Measurements from ENCODE around the gene SDR39U1.
"Not testable (repeated sequence)": the region's sequence is repeated elsewhere in the genome, so short reads cannot be mapped to it uniquely, and the experiment has no call there.

The SDR39U1 gene

DNA sequence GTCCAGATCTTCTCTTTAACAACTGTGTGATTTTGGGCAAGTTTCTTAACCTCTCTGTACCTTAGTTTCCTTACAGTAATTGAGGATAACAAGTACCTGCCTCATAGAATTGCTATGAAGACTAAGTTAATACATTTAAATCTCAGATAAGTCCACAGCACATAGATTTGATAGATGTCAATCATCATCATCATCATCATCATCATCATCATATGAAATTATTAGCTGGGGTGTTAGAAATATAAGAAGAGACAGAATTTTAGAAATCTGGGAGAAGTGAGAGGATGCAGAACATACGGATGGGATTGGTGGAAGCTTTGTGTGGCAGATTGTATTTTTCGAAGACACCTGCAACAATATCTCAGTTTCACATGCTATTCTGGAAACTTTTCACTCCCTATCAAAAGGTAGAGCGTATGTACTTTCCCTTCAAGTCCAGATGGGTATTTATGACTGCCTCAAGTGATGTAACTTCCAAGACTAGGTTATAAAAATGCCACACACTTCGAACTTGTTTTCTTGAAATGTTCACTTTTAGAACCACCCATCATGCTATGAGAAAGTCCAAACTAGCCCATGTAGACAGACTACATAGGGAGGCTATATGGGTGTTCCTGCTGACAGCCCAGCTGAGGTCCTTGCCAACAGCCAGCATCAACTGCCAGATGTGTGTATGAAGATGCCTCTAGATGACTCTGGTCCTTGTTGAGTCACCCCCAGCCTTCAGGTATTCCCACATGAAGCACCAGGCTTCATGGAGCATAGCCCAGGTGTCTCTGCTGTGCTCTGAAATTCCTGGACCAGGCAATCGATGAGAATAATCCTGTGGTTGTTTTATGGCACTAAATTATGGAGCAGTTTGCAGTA, 20.7 kb upstream of the SDR39U1 start:
- H3K4me3 Mint-ChIP-seq: no peak overlapping the region
- H3K9me3 Mint-ChIP-seq: peaks cover 3% of the 10 kb centered on the region
- peaks cover 8% of the 10 kb centered on the region for H3K27me3 Mint-ChIP-seq (ENCODE audit: low read depth)

DNA sequence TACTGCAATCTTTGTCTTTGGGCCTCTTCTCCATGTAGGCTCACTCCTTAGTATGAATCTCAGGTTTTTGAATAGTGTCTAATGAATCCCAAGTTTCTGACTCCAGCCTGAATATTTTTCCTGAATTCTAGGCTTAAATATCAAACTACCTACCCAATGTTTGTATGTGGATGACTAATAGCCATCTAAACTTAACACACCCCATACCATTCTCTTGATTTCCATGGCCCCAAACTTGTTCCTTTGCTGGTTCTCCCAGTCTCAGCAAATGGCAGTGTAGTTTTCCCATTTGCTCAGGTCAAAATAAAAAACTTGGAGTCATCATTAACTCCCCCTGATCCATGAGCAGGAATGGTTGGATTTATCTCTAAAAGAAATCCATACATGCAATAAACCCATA, 18.8 kb upstream of the SDR39U1 start:
- no peak overlapping the region for H3K27ac Mint-ChIP-seq
- H3K36me3 Mint-ChIP-seq (ENCODE audit: low read depth): peaks cover 4% of the 10 kb centered on the region
- H3K4me3 Mint-ChIP-seq: no peak overlapping the region
- H3K27me3 Mint-ChIP-seq (ENCODE audit: low read depth): no peaks in the 10 kb centered on the region
- peaks cover 7% of the 10 kb centered on the region for H3K4me1 Mint-ChIP-seq (ENCODE audit: low read depth)
- H3K9me3 Mint-ChIP-seq: peaks cover 3% of the 10 kb centered on the region

More for the DNA sequence above, 20.7 kb upstream of the SDR39U1 start:
- no peak overlapping the region for H3K27ac Mint-ChIP-seq
- peaks cover 4% of the 10 kb centered on the region for H3K36me3 Mint-ChIP-seq (ENCODE audit: low read depth)
- H3K4me1 Mint-ChIP-seq (ENCODE audit: low read depth): peaks cover 7% of the 10 kb centered on the region

DNA sequence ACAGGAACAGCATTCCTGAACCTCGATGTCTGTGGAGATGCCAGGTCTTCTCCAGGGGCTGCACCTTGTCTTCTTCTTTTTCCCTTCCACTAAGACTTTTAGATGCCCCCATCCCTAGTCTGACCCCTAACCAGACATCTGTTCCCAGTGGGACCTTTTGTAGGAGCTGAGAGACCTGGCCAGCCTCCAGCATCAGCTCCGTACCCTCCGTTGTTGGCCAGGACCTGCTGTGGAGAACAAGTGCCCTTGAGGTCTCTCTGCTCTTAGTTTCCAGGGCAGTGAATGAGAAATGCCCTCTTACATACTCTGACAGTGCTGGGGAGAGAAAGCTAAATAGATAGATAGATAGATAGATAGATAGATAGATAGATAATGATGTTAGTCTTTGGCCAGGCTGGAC, 16.8 kb upstream of the SDR39U1 start:
- Mint-ChIP-seq H3K9me3 (peaks cover 3% of the 10 kb centered on the region), H3K27me3 (ENCODE audit: low read depth) (no peaks in the 10 kb centered on the region), H3K36me3 (ENCODE audit: low read depth) (peaks cover 6% of the 10 kb centered on the region), H3K4me1 (ENCODE audit: low read depth) (peaks cover 2% of the 10 kb centered on the region), H3K4me3 (no peak overlapping the region), H3K27ac (no peak overlapping the region)

DNA sequence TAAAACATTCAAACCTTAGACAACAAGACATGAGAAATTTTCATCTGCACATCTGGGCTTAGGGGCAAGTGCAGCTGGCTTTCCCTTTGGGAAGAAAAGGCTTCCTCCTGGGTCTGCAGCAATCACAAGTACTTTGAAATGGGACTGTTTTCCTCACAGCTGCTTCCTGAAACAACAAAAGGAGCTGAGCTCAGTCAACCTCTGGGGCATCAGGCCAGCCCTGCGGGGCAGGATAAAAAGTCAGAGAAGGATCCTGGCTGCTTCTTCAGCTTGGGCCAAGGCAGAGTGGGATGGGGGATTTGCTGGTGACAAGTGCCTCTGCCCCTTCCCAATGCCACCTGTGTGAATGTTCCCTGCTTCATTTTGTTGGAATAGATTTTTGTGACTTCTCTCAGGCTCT, 16.2 kb upstream of the SDR39U1 start:
- Mint-ChIP-seq H3K27me3 (ENCODE audit: low read depth) (no peaks in the 10 kb centered on the region), H3K4me3 (no peak overlapping the region), H3K27ac (no peak overlapping the region), H3K4me1 (ENCODE audit: low read depth) (no peaks in the 10 kb centered on the region), H3K36me3 (ENCODE audit: low read depth) (peaks cover 10% of the 10 kb centered on the region), H3K9me3 (peaks cover 9% of the 10 kb centered on the region)

DNA sequence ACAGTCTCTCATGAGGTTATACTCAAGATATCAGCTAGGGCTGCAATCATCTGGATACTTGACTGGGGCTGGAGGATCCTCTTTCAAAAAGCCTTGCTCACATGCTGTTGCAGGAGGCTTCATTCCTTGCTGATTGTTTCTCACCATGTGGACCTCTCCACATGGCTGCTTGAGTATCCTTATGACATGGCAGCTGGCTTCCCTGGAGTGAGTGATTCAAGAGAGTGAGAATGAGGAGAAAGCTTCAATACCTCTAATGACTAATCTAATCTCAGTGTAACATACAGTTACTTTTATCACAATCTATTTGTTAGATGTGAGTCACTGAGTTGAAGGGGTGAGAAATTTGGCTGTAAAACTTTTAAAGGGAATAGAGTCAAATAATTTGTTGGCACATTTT, 14.4 kb upstream of the SDR39U1 start:
- H3K9me3 Mint-ChIP-seq: peaks cover 9% of the 10 kb centered on the region
- no peak overlapping the region for H3K27ac Mint-ChIP-seq
- no peak overlapping the region for H3K4me3 Mint-ChIP-seq
- no peaks in the 10 kb centered on the region for H3K4me1 Mint-ChIP-seq (ENCODE audit: low read depth)
- no peaks in the 10 kb centered on the region for H3K27me3 Mint-ChIP-seq (ENCODE audit: low read depth)
- H3K36me3 Mint-ChIP-seq (ENCODE audit: low read depth): peaks cover 14% of the 10 kb centered on the region

DNA sequence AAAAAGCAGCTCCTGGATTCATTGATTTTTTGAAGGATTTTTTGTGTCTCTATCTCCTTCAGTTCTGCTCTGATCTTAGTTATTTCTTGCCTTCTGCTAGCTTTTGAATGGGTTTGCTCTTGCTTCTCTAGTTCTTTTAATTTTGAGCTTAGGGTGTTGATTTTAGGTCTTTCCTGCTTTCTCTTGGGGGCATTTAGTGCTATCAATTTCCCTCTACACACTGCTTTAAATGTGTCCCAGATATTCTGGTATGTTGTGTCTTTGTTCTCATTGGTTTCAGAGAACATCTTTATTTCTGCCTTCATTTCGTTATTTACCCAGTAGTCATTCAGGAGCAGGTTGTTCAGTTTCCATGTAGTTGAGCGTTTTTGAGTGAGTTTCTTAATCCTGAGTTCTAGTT, 8.3 kb upstream of the SDR39U1 start:
- not testable (repeated sequence) for H3K27ac Mint-ChIP-seq; H3K9me3 Mint-ChIP-seq; H3K4me3 Mint-ChIP-seq; H3K4me1 Mint-ChIP-seq (ENCODE audit: low read depth); H3K27me3 Mint-ChIP-seq (ENCODE audit: low read depth)
- peaks cover 12% of the 10 kb centered on the region for H3K36me3 Mint-ChIP-seq (ENCODE audit: low read depth)

DNA sequence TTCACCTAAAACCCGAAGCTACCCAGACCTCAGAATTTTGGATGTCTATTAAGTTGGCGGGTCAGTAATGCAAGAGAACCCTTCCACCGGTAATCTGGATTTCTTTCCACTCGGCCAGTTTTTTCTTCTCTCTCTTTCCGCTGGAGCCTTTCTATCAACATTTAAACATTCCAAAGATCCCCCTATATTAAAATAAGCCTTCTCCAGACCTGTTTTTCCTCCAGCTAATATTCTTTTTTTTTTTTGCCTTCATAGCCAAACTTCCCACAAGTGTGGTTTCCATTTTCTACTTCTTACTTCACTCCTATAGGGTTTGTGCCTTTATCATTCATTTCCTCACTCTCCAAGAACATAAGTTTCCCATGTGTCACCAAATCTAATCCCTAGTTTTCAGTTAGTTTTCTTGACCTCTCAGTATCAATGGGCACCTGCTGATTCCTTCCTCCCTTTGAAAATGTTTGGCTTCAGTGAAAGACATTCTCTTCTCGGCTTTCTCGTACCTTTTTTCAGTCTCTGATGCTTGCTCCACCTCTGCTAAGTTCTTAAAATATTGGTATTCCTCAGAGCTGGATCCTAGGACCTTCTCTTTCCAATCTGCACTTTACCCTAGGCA, 583 bp upstream of the SDR39U1 start:
- peak overlapping the region; percentile 96 for H3K27ac Mint-ChIP-seq
- no peaks in the 10 kb centered on the region for H3K9me3 Mint-ChIP-seq
- peaks cover 22% of the 10 kb centered on the region for H3K36me3 Mint-ChIP-seq (ENCODE audit: low read depth)
- peak overlapping the region; percentile 92 for H3K4me3 Mint-ChIP-seq
- peaks cover 26% of the 10 kb centered on the region for H3K4me1 Mint-ChIP-seq (ENCODE audit: low read depth)
- no peaks in the 10 kb centered on the region for H3K27me3 Mint-ChIP-seq (ENCODE audit: low read depth)

DNA sequence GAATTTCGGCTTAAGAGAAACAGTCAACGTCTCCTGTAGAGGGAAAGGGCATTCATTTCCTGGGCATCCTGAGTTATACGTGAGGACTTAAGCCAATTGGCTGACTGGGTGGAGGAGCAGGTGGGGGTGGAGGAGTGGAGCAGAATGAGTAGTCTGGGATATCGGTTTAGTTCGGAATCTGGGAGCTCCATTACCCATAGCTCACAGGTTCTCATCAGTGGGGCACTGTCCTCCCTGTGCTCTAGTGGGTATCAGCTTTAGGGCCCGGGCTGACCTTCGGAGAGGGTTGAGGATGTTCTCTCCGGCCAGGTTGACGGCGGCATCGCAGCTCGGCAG, 704 bp downstream of the SDR39U1 start:
- Mint-ChIP-seq H3K27me3 (ENCODE audit: low read depth) (no peaks in the 10 kb centered on the region), H3K36me3 (ENCODE audit: low read depth) (peaks cover 26% of the 10 kb centered on the region), H3K4me1 (ENCODE audit: low read depth) (peaks cover 36% of the 10 kb centered on the region), H3K9me3 (no peaks in the 10 kb centered on the region), H3K27ac (peak overlapping the region; percentile 96), H3K4me3 (peak overlapping the region; percentile 92)

DNA sequence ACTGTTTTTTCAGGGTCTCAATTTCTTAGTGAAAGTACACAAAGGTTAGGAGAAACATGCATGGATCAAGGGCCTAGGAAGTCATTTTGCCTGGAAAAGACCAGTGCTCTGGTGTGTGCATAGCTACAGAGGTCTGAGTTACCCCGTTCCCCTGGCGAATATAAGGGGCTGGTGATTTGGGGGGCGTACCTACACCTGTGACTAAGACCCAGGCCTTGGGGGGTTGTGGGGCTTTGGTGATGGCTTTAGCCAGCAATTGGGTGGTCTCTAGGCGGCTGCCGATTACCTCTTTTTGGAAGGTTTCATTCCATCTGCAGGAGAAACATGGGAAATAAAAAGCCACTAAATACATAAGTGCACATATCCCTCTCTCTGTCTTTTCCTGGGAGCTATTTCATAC, 1.1 kb downstream of the SDR39U1 start:
- H3K36me3 Mint-ChIP-seq (ENCODE audit: low read depth): peaks cover 30% of the 10 kb centered on the region
- peak overlapping the region; percentile 96 for H3K27ac Mint-ChIP-seq
- H3K9me3 Mint-ChIP-seq: no peaks in the 10 kb centered on the region
- H3K27me3 Mint-ChIP-seq (ENCODE audit: low read depth): no peaks in the 10 kb centered on the region
- peak overlapping the region; percentile 92 for H3K4me3 Mint-ChIP-seq
- H3K4me1 Mint-ChIP-seq (ENCODE audit: low read depth): peaks cover 40% of the 10 kb centered on the region

DNA sequence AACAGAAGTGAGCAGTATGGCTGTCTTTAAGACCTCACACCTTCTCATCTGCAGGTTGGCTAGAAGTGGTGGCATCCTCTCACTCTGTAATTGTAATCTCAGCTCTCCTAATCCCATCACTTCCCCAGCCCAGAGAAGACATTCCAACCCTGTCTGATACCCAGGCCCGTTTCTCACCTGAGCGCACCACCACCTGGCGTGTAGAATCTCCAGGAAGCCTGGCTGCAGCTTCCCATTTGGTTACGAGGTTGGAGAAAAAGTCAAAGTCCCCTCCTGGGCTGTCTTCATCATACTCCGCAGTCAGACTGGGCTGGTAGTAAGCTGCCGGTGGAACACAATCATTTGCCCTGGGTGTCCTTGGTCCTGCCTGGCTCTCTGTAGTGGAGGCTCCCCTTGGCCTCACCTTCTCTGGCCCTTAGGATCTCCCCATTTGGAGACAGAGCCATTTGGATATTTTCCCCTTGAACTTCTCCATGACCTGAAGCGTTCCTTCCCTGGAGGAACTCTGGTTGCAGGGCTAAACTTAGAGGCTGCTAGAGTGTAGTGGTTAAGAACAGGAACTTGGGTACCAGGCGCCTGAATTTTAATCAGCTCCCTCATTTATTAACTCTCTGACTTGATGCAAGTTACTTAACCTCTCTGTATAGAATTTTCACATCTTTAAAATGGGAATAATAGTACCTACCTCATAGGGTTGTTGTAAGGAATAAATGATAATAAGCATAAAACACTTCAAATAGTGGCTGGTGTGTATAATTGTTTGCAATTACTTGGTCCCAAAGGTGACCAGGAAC, 1.8 kb downstream of the SDR39U1 start:
- Mint-ChIP-seq H3K27ac (peak overlapping the region; percentile 49), H3K27me3 (ENCODE audit: low read depth) (no peaks in the 10 kb centered on the region), H3K4me1 (ENCODE audit: low read depth) (peaks cover 45% of the 10 kb centered on the region), H3K36me3 (ENCODE audit: low read depth) (peaks cover 32% of the 10 kb centered on the region), H3K9me3 (no peaks in the 10 kb centered on the region), H3K4me3 (no peak overlapping the region)

DNA sequence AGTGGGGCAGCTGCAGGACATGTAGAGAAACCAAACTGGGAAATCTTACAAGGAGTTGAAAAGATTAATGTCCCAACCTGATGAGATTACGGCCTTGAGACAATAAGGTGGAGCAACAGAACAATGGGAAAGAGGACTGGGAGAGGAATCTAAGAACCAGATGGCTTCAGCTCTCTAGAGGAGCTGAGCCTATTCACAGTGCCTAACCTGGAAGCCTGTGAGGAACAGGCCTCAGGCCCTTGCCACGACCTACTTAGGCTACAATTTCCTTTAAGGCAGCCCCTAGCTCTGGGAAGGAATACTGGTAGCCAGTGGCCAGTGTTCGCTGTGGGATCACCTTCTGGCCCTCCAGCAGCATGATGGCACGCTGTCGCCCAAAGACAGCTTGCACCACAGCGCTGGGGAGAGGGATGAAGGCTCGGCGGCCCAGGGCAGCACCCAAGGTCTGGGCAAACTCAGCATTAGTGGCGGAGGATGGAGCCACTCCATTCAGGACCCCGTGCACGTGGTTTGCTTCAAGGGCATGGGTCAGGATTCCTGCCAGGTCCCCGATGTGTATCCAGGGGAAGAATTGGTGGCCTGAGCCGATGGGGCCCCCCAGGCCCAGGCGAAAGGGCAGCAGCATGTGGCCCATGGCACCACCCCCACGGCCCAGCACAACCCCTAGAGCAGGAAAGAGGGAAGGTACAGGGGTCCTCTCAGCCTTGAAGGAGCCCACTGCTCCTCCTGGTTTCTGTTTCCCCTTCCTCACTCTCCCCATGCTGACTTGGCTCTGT, 2.6 kb downstream of the SDR39U1 start:
- no peaks in the 10 kb centered on the region for H3K27me3 Mint-ChIP-seq (ENCODE audit: low read depth)
- no peaks in the 10 kb centered on the region for H3K9me3 Mint-ChIP-seq
- H3K4me1 Mint-ChIP-seq (ENCODE audit: low read depth): peaks cover 52% of the 10 kb centered on the region
- peaks cover 40% of the 10 kb centered on the region for H3K36me3 Mint-ChIP-seq (ENCODE audit: low read depth)
- no peak overlapping the region for H3K4me3 Mint-ChIP-seq
- no peak overlapping the region for H3K27ac Mint-ChIP-seq

DNA sequence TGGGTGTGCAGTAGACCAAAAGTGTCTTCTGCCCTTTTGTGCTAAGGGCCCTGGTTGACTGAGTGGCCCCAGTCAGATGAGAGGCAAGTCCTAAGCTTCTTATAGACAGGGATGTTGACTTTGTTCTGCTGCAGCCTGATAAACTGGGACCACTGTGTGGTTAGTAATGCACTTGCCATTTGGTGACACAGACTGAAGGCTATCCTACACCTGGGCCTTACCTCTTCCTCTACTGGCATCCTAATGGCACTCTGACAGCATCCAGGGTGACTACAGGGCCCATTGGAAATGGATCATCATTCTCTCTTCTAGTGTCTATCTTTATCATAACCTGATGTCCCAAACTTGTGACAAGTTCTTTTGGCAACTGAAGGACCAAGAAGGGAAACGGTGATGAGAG, 3.3 kb downstream of the SDR39U1 start:
- peaks cover 55% of the 10 kb centered on the region for H3K4me1 Mint-ChIP-seq (ENCODE audit: low read depth)
- H3K36me3 Mint-ChIP-seq (ENCODE audit: low read depth): peaks cover 46% of the 10 kb centered on the region
- H3K9me3 Mint-ChIP-seq: no peaks in the 10 kb centered on the region
- no peak overlapping the region for H3K4me3 Mint-ChIP-seq
- H3K27ac Mint-ChIP-seq: peak overlapping the region; percentile 27
- H3K27me3 Mint-ChIP-seq (ENCODE audit: low read depth): no peaks in the 10 kb centered on the region

DNA sequence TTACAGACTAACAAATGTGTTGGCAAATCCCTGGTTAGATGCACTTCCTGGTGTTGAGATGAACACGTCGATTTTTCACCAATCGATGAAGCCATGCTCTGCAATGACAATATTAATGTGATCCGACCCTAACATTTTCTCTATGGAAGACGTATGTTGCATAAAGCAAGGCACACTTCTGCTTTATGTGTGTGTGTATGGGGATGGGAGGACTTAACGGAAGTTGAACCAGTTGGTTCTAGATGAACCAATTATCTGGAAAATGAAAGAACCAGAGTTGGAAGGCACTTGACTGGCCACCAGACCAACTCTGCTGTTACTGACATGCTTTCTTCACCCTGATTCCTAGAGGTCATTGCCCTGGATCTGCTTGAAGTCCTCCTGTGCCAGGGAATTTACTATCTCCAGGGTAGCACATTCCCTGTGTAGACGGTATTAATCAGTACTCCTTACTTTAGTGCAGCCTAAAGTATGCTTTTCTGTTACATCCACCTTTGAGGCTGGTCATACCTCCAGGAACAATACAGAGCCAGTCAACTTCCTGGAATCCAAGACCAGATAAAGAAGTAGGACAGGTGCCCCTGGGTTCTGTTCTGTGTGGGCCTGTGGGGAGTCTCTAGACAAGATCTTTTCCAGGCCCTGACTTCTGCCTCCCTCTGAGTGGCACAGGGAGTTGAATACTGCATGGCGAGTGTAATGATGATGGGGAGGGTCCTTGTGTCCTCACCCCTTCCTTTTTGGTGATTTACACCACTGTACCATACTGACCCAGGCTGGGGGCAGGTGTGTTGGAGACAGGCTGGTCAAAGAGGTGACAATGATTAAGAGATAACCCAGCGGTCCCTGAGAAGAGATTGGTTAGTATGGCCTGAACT, 4.1 kb downstream of the SDR39U1 start:
- no peaks in the 10 kb centered on the region for H3K9me3 Mint-ChIP-seq
- H3K4me3 Mint-ChIP-seq: no peak overlapping the region
- peaks cover 52% of the 10 kb centered on the region for H3K36me3 Mint-ChIP-seq (ENCODE audit: low read depth)
- H3K27me3 Mint-ChIP-seq (ENCODE audit: low read depth): no peaks in the 10 kb centered on the region
- peaks cover 59% of the 10 kb centered on the region for H3K4me1 Mint-ChIP-seq (ENCODE audit: low read depth)
- peak overlapping the region; percentile 27 for H3K27ac Mint-ChIP-seq
